H1 (cell line): ENCODE results near the gene TMEM116. TPM values are rescaled to one million over a fixed set of nuclear protein-coding genes. Genes with fewer than 3 reads are reported as not detected.

Experiments used
- CTCF ChIA-PET: fragments of 300-600 bp; sonication (Branson Sonifier 250); formaldehyde crosslinking; loops from one replicate; lab custom pipeline; 2021; ENCODE audit not compliant: partially characterized antibody; lab: Charles Lee
- POLR2A ChIA-PET: fragments of 300-600 bp; sonication (Branson Sonifier 250); formaldehyde crosslinking; loops from one replicate; lab custom pipeline; 2021; ENCODE audit warnings: inconsistent platforms; ENCODE audit not compliant: partially characterized antibody; lab: Charles Lee
- DNase-seq, 2 experiments: peaks; one replicate each; pipeline versions ENCODE4 v3.0.0 to v3.0.0-alpha.2; 2010 to 2022; ENCODE audit warnings: low spot score in 2 of 2, low read depth in 1 of 2, mixed read lengths in 1 of 2
- FAIRE-seq: peaks from 2 replicates; lab custom pipeline; 2011; peaks lifted over from hg19 to GRCh38; lab: Jason Lieb, UNC
- H2AFZ ChIP-seq: 2 replicates; pipeline ENCODE4 v1.8.1; 2012; ENCODE audit warnings: low read length, inconsistent platforms
- H2AK5ac ChIP-seq: 2 replicates; pipeline ENCODE4 v1.6.1; 2013; ENCODE audit warnings: low read depth, low read length
- H2BK120ac ChIP-seq: replicated peaks from 2 replicates; pipeline ENCODE3; 2013; ENCODE audit warnings: low read depth, low read length, inconsistent platforms
- H2BK12ac ChIP-seq: 2 replicates; pipeline ENCODE4 v1.6.1; 2013; ENCODE audit warnings: low read depth, low read length
- H2BK15ac ChIP-seq: 2 replicates; pipeline ENCODE4 v1.6.1; 2013; ENCODE audit warnings: low read length
- H2BK20ac ChIP-seq: 2 replicates; pipeline ENCODE4 v1.6.1; 2013; ENCODE audit warnings: low read length
- H2BK5ac ChIP-seq: 2 replicates; pipeline ENCODE4 v1.6.1; 2013; ENCODE audit warnings: low read depth, low read length
- H3K14ac ChIP-seq: 2 replicates; pipeline ENCODE4 v1.6.1; 2013; ENCODE audit warnings: inconsistent platforms; ENCODE audit not compliant: insufficient read length
- H3K18ac ChIP-seq: 2 replicates; pipeline ENCODE4 v1.6.1; 2013; ENCODE audit warnings: low read length; ENCODE audit errors: extremely low read depth
- H3K23ac ChIP-seq: 2 replicates; pipeline ENCODE4 v1.6.1; 2013; ENCODE audit warnings: inconsistent platforms; ENCODE audit not compliant: insufficient read length
- H3K23me2 ChIP-seq: 2 replicates; pipeline ENCODE4 v1.6.1; 2013; ENCODE audit warnings: low read depth, low read length
- H3K27ac ChIP-seq: 2 replicates; pipeline ENCODE4 v1.6.1; 2011; ENCODE audit warnings: low read depth, low read length, inconsistent platforms
- H3K27me3 ChIP-seq, 4 experiments: replicated peaks in 1 of 4; 1 replicate in 1 of 4; 2 replicates in 3 of 4; pipeline versions ENCODE4 v1.6.1 to v1.8.1; 2011 to 2013; ENCODE audit warnings: low read length in 3 of 4, mild to moderate bottlenecking in 3 of 4, inconsistent platforms in 2 of 4, mixed read lengths in 2 of 4, moderate library complexity in 1 of 4; ENCODE audit not compliant: control insufficient read depth in 3 of 4, insufficient read depth in 3 of 4; ENCODE audit errors: extremely low read depth in 1 of 4
- H3K36me3 ChIP-seq, 4 experiments: 2 replicates each; pipeline versions ENCODE4 v1.6.1 to v1.8.1; 2011 to 2013; ENCODE audit warnings: mild to moderate bottlenecking in 4 of 4, low read length in 3 of 4, moderate library complexity in 2 of 4, control low read depth in 1 of 4, inconsistent platforms in 1 of 4; ENCODE audit not compliant: insufficient read depth in 4 of 4, control insufficient read depth in 2 of 4
- H3K4ac ChIP-seq: replicated peaks from 2 replicates; pipeline ENCODE3; 2013; ENCODE audit warnings: low read length, low read depth, mixed read lengths, inconsistent platforms; ENCODE audit not compliant: insufficient read length
- H3K4me1 ChIP-seq, 4 experiments: replicated peaks in 1 of 4; 1 replicate in 1 of 4; 2 replicates in 3 of 4; pipeline versions ENCODE4 v1.6.1 to v1.8.1; 2011 to 2013; ENCODE audit warnings: low read length in 3 of 4, inconsistent platforms in 2 of 4, mixed read lengths in 1 of 4; ENCODE audit not compliant: insufficient read depth in 4 of 4, control insufficient read depth in 3 of 4
- H3K4me2 ChIP-seq, 2 experiments: 2 replicates each; pipeline versions ENCODE4 v1.6.1 to v1.8.1; 2011 to 2013; ENCODE audit warnings: low read depth in 2 of 2, low read length in 2 of 2, control low read depth in 1 of 2, inconsistent platforms in 1 of 2, mild to moderate bottlenecking in 1 of 2; ENCODE audit not compliant: insufficient read depth in 1 of 2
- H3K4me3 ChIP-seq, 4 experiments: fragments of 200-600, 300-600 bp in 1 of 4; sonication (generic), shearing (Covaris generic), sonication (Bioruptor Twin) in 1 of 4; 2 replicates each; pipeline versions ENCODE4 v1.5.1 to v1.8.1; 2011 to 2016; ENCODE audit warnings: low read length in 4 of 4, low read depth in 3 of 4, control low read depth in 2 of 4, inconsistent platforms in 2 of 4, mild to moderate bottlenecking in 2 of 4, mixed read lengths in 1 of 4, moderate library complexity in 1 of 4; ENCODE audit not compliant: insufficient read depth in 2 of 4; ENCODE audit errors: extremely low read depth in 1 of 4
- H3K56ac ChIP-seq: replicated peaks from 2 replicates; pipeline ENCODE3; 2013; ENCODE audit warnings: low read depth, mild to moderate bottlenecking, mixed read lengths, low read length, inconsistent platforms; ENCODE audit not compliant: insufficient read length
- H3K79me1 ChIP-seq: 2 replicates; pipeline ENCODE4 v1.6.1; 2013; ENCODE audit warnings: low read depth, low read length, control low read depth
- H3K79me2 ChIP-seq, 2 experiments: 2 replicates each; pipeline versions ENCODE4 v1.6.1 to v1.8.1; 2012 to 2013; ENCODE audit warnings: low read length in 2 of 2, mild to moderate bottlenecking in 2 of 2, inconsistent platforms in 1 of 2; ENCODE audit not compliant: insufficient read depth in 2 of 2, control insufficient read depth in 1 of 2
- H3K9ac ChIP-seq, 4 experiments: replicated peaks in 1 of 4; 1 replicate in 1 of 4; 2 replicates in 3 of 4; pipeline versions ENCODE4 v1.6.1 to v1.8.1; 2011 to 2013; ENCODE audit warnings: low read depth in 3 of 4, low read length in 3 of 4, control low read depth in 2 of 4, mild to moderate bottlenecking in 2 of 4, moderate library complexity in 2 of 4, inconsistent platforms in 1 of 4; ENCODE audit errors: extremely low read depth in 1 of 4
- H3K9me3 ChIP-seq, 2 experiments: 2 replicates each; pipeline versions ENCODE4 v1.6.1 to v1.8.1; 2012 to 2013; ENCODE audit warnings: mild to moderate bottlenecking in 2 of 2, moderate library complexity in 2 of 2, control low read depth in 1 of 2, inconsistent platforms in 1 of 2, low read depth in 1 of 2, low read length in 1 of 2, mixed read lengths in 1 of 2; ENCODE audit not compliant: insufficient read depth in 2 of 2
- H4K20me1 ChIP-seq, 2 experiments: replicated peaks in 1 of 2; 2 replicates each; pipeline versions ENCODE3 to v1.8.1; 2011 to 2013; ENCODE audit warnings: inconsistent platforms in 2 of 2, low read length in 2 of 2, mild to moderate bottlenecking in 1 of 2; ENCODE audit not compliant: insufficient read depth in 2 of 2, control insufficient read depth in 1 of 2
- H4K5ac ChIP-seq: 2 replicates; pipeline ENCODE4 v1.6.1; 2013; ENCODE audit warnings: low read length, low read depth, mixed read lengths, inconsistent platforms; ENCODE audit not compliant: insufficient read length
- H4K8ac ChIP-seq: 2 replicates; pipeline ENCODE4 v1.8.0; 2013; ENCODE audit warnings: mild to moderate bottlenecking, moderate library complexity, low read length, inconsistent platforms; ENCODE audit not compliant: insufficient read depth; ENCODE audit errors: extremely low read depth
- H4K91ac ChIP-seq: replicated peaks from 2 replicates; pipeline ENCODE3; 2013; ENCODE audit warnings: low read length, mixed read lengths, inconsistent platforms; ENCODE audit not compliant: insufficient read length
- CEBPB ChIP-seq: IDR thresholded peaks from 2 replicates; pipeline ENCODE4 v1.6.1; 2012; ENCODE audit warnings: low read depth, low read length
- CHD1 ChIP-seq: IDR thresholded peaks from 2 replicates; pipeline ENCODE4 v1.6.1; 2012; ENCODE audit warnings: low read depth, low read length, improper control_type of control experiment
- CTBP2 ChIP-seq: IDR thresholded peaks from 2 replicates; pipeline ENCODE4 v1.7.0; 2011; ENCODE audit warnings: borderline replicate concordance, mild to moderate bottlenecking, moderate library complexity, mixed read lengths, low read length; ENCODE audit not compliant: insufficient read depth, insufficient read length
- POLR2A ChIP-seq, 2 experiments: IDR thresholded peaks; 1 replicate in 1 of 2; 2 replicates in 1 of 2; pipeline ENCODE4 v1.6.1; 2011; ENCODE audit warnings: low read depth in 2 of 2, low read length in 2 of 2, mild to moderate bottlenecking in 2 of 2; ENCODE audit errors: control extremely low read depth in 1 of 2
- SUZ12 ChIP-seq: fragments of 200-600 bp; sonication (generic); IDR thresholded peaks from 2 replicates; pipeline ENCODE4 v1.6.1; 2012; ENCODE audit warnings: mild to moderate bottlenecking, inconsistent platforms, low read length, moderate library complexity, mixed read lengths
- whole genome bisulfite sequencing, 2 experiments: shearing (Covaris generic) in 1 of 2; methylation state at CpG; one replicate each; pipeline versions ENCODE4 v1.1.6 to v1.1.7; 2013 to 2015; ENCODE audit warnings: low lambda C conversion rate in 2 of 2, mixed read lengths in 2 of 2, inconsistent platforms in 1 of 2, low coverage in 1 of 2, missing lambda C conversion rate in 1 of 2; ENCODE audit not compliant: insufficient replicate concordance in 2 of 2, insufficient coverage in 1 of 2, insufficient read length in 1 of 2; ENCODE audit errors: extremely low coverage in 1 of 2, missing lambda C conversion rate in 1 of 2; 5-methylcytosine and 5-hydroxymethylcytosine counted together
- polyA plus RNA-seq, 7 experiments: library from polyadenylated mRNA; depleted of rRNA in 3 of 7; stranded (reverse) in 5 of 7; unstranded in 2 of 7; fragments of >200 nt in 5 of 7; fragments of 200-250 nt in 2 of 7; gene quantifications; 1 replicate in 5 of 7; 2 replicates in 1 of 7; 4 replicates in 1 of 7; pipeline versions ENCODE4 v1.2.1 to v1.2.3, GENCODE V29; 2011 to 2013; ENCODE audit warnings: missing spikeins in 2 of 7, mixed read lengths in 2 of 7
- total RNA-seq: library from RNA; stranded (reverse); fragmentation: NEBNext Ultra II Directional; extraction: Animal tissue kit (Norgen Biotek cat#: 25700); gene quantifications from 2 replicates; pipeline ENCODE4 v1.2.1, GENCODE V29; 2021
- TF ChIP-seq, protein P1 (sequence below): IDR thresholded peaks from 2 replicates; pipeline ENCODE4 v1.6.1; 2012; ENCODE audit warnings: inconsistent platforms

TMEM116 gene
- total and polyA plus RNA-seq, 2 of the 8 experiments (the other 6 are each of a cell fraction or from before 2014, with no cell fraction given), result 8.1 to 25.2 TPM

DNA sequence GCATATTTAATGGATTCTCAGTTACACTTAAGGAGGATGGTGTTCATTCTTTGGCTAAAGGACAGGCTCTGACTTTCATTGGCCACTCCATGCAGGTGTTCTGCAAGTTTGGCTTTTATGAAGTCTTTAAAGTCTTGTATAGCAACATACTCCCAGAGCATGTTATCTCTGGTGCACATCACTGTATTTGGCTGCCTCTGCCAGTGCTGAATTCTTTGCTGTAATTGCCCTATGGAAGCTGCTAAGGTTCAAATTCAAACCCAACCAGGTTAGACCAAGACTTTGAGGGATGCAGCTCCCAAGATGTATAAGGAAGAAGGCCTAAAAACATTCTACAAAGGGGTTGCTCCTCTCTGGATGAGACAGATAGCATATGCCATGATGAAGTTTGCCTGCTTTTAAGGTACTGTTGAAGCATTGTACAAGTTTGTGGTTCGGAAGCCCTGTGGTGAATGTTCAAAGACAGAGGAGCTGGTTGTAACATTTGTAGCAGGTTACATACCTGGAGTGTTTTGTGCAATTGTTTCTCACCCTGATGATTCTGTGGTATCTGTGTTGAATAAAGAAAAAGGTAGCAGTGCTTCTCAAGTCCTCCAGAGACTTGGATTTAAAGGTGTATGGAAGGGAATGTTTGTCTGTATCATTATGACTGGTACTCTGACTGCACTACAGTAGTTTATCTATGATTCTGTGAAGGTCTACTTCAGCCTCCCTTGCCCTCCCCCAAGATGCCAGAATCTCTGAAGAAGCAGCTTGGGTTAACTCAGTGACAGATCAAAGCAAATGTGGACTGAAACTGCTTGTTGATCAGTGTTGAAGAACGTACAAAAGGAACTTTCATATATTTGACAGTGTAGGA, 19.4 kb downstream of the TMEM116 start:
- H2BK120ac ChIP-seq, result no peak overlapping the region
- TF ChIP-seq, protein P1, sequence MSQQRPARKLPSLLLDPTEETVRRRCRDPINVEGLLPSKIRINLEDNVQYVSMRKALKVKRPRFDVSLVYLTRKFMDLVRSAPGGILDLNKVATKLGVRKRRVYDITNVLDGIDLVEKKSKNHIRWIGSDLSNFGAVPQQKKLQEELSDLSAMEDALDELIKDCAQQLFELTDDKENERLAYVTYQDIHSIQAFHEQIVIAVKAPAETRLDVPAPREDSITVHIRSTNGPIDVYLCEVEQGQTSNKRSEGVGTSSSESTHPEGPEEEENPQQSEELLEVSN, result no peak
- TF ChIP-seq SUZ12 (no peak), CEBPB (no peak), CTBP2 (no peak), CHD1 (no peak), POLR2A (IDR thresholded peaks at IDR 0.05; ENCODE audit: control extremely low read depth in 1 of 2, low read depth in 2 of 2, low read length in 2 of 2) (no peak)
- H3K14ac ChIP-seq, result no peak overlapping the region
- no peaks in the 10 kb centered on the region for H3K36me3 ChIP-seq
- H3K18ac ChIP-seq, result no peak overlapping the region
- H2BK15ac ChIP-seq, result no peak overlapping the region
- no peaks in the 10 kb centered on the region for H3K27me3 ChIP-seq
- H2BK5ac ChIP-seq, result no peak overlapping the region
- H3K4me1 ChIP-seq, result no peaks in the 10 kb centered on the region
- no peaks in the 10 kb centered on the region for H3K23me2 ChIP-seq
- no peak overlapping the region for H4K91ac ChIP-seq
- ChIA-PET POLR2A (interaction anchor here (1.2 to 3.4 kb wide), 2 partner anchors 10 to 20 kb away, joined by 6 to 20 read pairs; partner anchors contain the start of genes ERP29 and TMEM116), CTCF (interaction anchor here (0.9 kb wide), 1 partner anchor 11 kb away, joined by 3 read pairs; no protein-coding TSS in a partner anchor)
- no peaks in the 10 kb centered on the region for H3K79me1 ChIP-seq
- H4K5ac ChIP-seq, result no peak overlapping the region
- no peaks in the 10 kb centered on the region for H3K9me3 ChIP-seq
- no peak for DNase-seq
- no peak overlapping the region for H2BK20ac ChIP-seq
- no peaks in the 10 kb centered on the region for H4K20me1 ChIP-seq
- no peak overlapping the region for H3K4me3 ChIP-seq
- FAIRE-seq, result no peak
- H3K4me2 ChIP-seq, result no peak overlapping the region
- no peak overlapping the region for H3K4ac ChIP-seq
- no peak overlapping the region for H3K9ac ChIP-seq
- no peak overlapping the region for H2BK12ac ChIP-seq
- H3K27ac ChIP-seq, result no peak overlapping the region
- H3K79me2 ChIP-seq, result no peaks in the 10 kb centered on the region
- H2AK5ac ChIP-seq, result no peak overlapping the region
- 89% methylated on average over 2 of the region's 2 CpGs; no CpG with 5 or more reads in 1 of the 2 experiments for WGBS, 2 experiments
- H4K8ac ChIP-seq, result no peak overlapping the region
- H2AFZ ChIP-seq, result no peak overlapping the region
- H3K56ac ChIP-seq, result no peak overlapping the region
- no peak overlapping the region for H3K23ac ChIP-seq
